A549 (cell line): ENCODE measurements around the gene HTR6. TPM values are rescaled to one million over a fixed set of nuclear protein-coding genes. Genes with fewer than 3 reads are reported as not detected.

Experiments used
- ATAC-seq, 2 experiments: fragments of 200-7000 bp in 1 of 2; fragments of >200 bp in 1 of 2; cut with Nextera tagmentation in 1 of 2; cut with Tn5 transposase in 1 of 2; 3 replicates each; pipeline versions ENCODE4 v1.8.0 to v1.9.1; 2018 to 2020; ENCODE audit warnings: mild to moderate bottlenecking in 1 of 2, moderate library complexity in 1 of 2
- CTCF ChIA-PET: fragments of 300-600 bp; sonication (Branson Sonifier 250); formaldehyde crosslinking; extraction: SDS; loops from one replicate; lab custom pipeline; 2021; ENCODE audit warnings: antibody characterized with exemption, inconsistent platforms; lab: Yijun Ruan, JAX
- POLR2A ChIA-PET: fragments of 350-600 bp; formaldehyde crosslinking; extraction: SDS; loops from one replicate; lab custom pipeline; 2021; ENCODE audit warnings: antibody characterized with exemption, inconsistent platforms; lab: Yijun Ruan, JAX
- DNase-seq, 2 experiments: peaks; one replicate each; pipeline versions ENCODE4 v3.0.0 to v3.0.0-alpha.2; 2011 to 2016; ENCODE audit warnings: low read depth in 1 of 2, low spot score in 1 of 2
- FAIRE-seq: peaks from 2 replicates; lab custom pipeline; 2011; peaks lifted over from hg19 to GRCh38; lab: Jason Lieb, UNC
- H3K27ac ChIP-seq, 2 experiments: fragments of >200 bp; sonication (Bioruptor Twin); formaldehyde crosslinking; 3 replicates each; pipeline ENCODE4 v1.5.1; 2016 to 2017
- H3K4me1 ChIP-seq: fragments of >200 bp; sonication (Bioruptor Twin); formaldehyde crosslinking; 3 replicates; pipeline ENCODE4 v1.6.1; 2016
- H3K4me2 ChIP-seq: fragments of >200 bp; sonication (Bioruptor Twin); formaldehyde crosslinking; 3 replicates; pipeline ENCODE4 v1.6.1; 2016
- H3K4me3 ChIP-seq: fragments of >200 bp; sonication (Bioruptor Twin); formaldehyde crosslinking; 3 replicates; pipeline ENCODE4 v1.5.1; 2016
- H3K9me3 ChIP-seq: fragments of >200 bp; sonication (Bioruptor Twin); formaldehyde crosslinking; 3 replicates; pipeline ENCODE4 v1.6.1; 2016
- CBX2 ChIP-seq: fragments of 200-600 bp; sonication (generic); IDR thresholded peaks from 2 replicates; pipeline ENCODE4 v1.6.1; 2016; ENCODE audit warnings: low read depth, mild to moderate bottlenecking, borderline replicate concordance
- CHD4 ChIP-seq: fragments of 200-600 bp; sonication (generic); IDR thresholded peaks from 2 replicates; pipeline ENCODE4 v1.6.1; 2016; ENCODE audit warnings: antibody characterized with exemption, mild to moderate bottlenecking, borderline replicate concordance
- CTCF ChIP-seq: fragments of >200 bp; sonication (Bioruptor Twin); formaldehyde crosslinking; IDR thresholded peaks from 3 replicates; pipeline ENCODE4 v1.5.1; 2016
- E2F6 ChIP-seq: IDR thresholded peaks from 2 replicates; pipeline ENCODE4 v1.6.1; 2012; ENCODE audit warnings: low read depth, borderline replicate concordance
- ESRRA ChIP-seq: fragments of 150-350 bp; IDR thresholded peaks from 2 replicates; pipeline ENCODE4 v1.6.1; 2014; ENCODE audit warnings: mild to moderate bottlenecking, low read length, borderline replicate concordance
- FOXS1 ChIP-seq: fragments of 250-450 bp; sonication (Bioruptor Pico); IDR thresholded peaks from 2 replicates; pipeline ENCODE4 v1.5.0; 2020; ENCODE audit warnings: mild to moderate bottlenecking, moderate library complexity
- HES2 ChIP-seq: fragments of >200 bp; sonication (Bioruptor Twin); formaldehyde crosslinking; IDR thresholded peaks from 2 replicates; pipeline ENCODE4 v1.6.1; 2016
- HEYL ChIP-seq: fragments of 250-450 bp; sonication (Bioruptor Pico); IDR thresholded peaks from 2 replicates; pipeline ENCODE4 v1.8.0; 2021; ENCODE audit warnings: mild to moderate bottlenecking, moderate library complexity
- HOXA7 ChIP-seq: fragments of 250-450 bp; sonication (Bioruptor Pico); IDR thresholded peaks from 2 replicates; pipeline ENCODE4 v1.5.0; 2020; ENCODE audit warnings: mild to moderate bottlenecking, moderate library complexity
- HOXB13 ChIP-seq: fragments of 250-450 bp; sonication (Bioruptor Pico); IDR thresholded peaks from 2 replicates; pipeline ENCODE4 v1.5.0; 2020; ENCODE audit warnings: low read depth, mild to moderate bottlenecking, moderate library complexity
- JUN ChIP-seq, 2 experiments: fragments of >200 bp; sonication (Bioruptor Twin); formaldehyde crosslinking; IDR thresholded peaks; 2 replicates in 1 of 2; 3 replicates in 1 of 2; pipeline ENCODE4 v1.6.1; 2016 to 2017
- JUNB ChIP-seq: fragments of >200 bp; sonication (Bioruptor Twin); formaldehyde crosslinking; IDR thresholded peaks from 2 replicates; pipeline ENCODE4 v1.6.1; 2016
- MAFK ChIP-seq: fragments of 450-650 bp; IDR thresholded peaks from 2 replicates; pipeline ENCODE4 v1.6.1; 2014; ENCODE audit not compliant: partially characterized antibody
- NPAS2 ChIP-seq: fragments of 250-450 bp; sonication (Bioruptor Pico); IDR thresholded peaks from 2 replicates; pipeline ENCODE4 v1.8.0; 2022; ENCODE audit warnings: mild to moderate bottlenecking, moderate library complexity, borderline replicate concordance
- NR3C1 ChIP-seq: fragments of >200 bp; sonication (Bioruptor Twin); formaldehyde crosslinking; IDR thresholded peaks from 3 replicates; pipeline ENCODE4 v1.6.1; 2017
- RAD21 ChIP-seq, 2 experiments: fragments of >200 bp in 1 of 2; sonication (Bioruptor Twin) in 1 of 2; formaldehyde crosslinking in 1 of 2; IDR thresholded peaks in 1 of 2; conservative IDR thresholded peaks in 1 of 2; 2 replicates in 1 of 2; 3 replicates in 1 of 2; pipeline ENCODE4 v1.6.1; 2012 to 2018; ENCODE audit warnings: inconsistent platforms in 1 of 2
- RARB ChIP-seq: fragments of 250-450 bp; sonication (Bioruptor Pico); IDR thresholded peaks from 2 replicates; pipeline ENCODE4 v1.8.0; 2021; ENCODE audit warnings: mild to moderate bottlenecking, moderate library complexity
- RCOR1 ChIP-seq: fragments of 150-350 bp; IDR thresholded peaks from 2 replicates; pipeline ENCODE4 v1.6.1; 2014; ENCODE audit warnings: antibody characterized with exemption, low read length, low read depth
- REST ChIP-seq: fragments of 200-600 bp; sonication (generic); IDR thresholded peaks from 2 replicates; pipeline ENCODE4 v1.6.1; 2016; ENCODE audit warnings: antibody characterized with exemption, mild to moderate bottlenecking, moderate library complexity
- RNF2 ChIP-seq: fragments of 200-600 bp; sonication (generic); IDR thresholded peaks from 2 replicates; pipeline ENCODE4 v1.6.1; 2016; ENCODE audit warnings: low read depth, mild to moderate bottlenecking, antibody characterized with exemption, moderate library complexity, borderline replicate concordance
- SMC3 ChIP-seq: fragments of >200 bp; sonication (Bioruptor Twin); formaldehyde crosslinking; IDR thresholded peaks from 3 replicates; pipeline ENCODE4 v1.6.1; 2018; ENCODE audit warnings: inconsistent platforms
- TP53 ChIP-seq: fragments of 250-450 bp; sonication (Bioruptor Pico); IDR thresholded peaks from 2 replicates; pipeline ENCODE4 v1.5.0; 2021; ENCODE audit warnings: mild to moderate bottlenecking, moderate library complexity
- ZNF302 ChIP-seq: fragments of 250-450 bp; sonication (Bioruptor Pico); IDR thresholded peaks from 2 replicates; pipeline ENCODE4 v1.9.0; 2021; ENCODE audit warnings: inconsistent platforms, mild to moderate bottlenecking, moderate library complexity
- WGBS: methylation state at CpG from one replicate; pipeline ENCODE4 v1.1.6; 2017; ENCODE audit errors: missing lambda C conversion rate; 5-methylcytosine and 5-hydroxymethylcytosine counted together
- polyA plus RNA-seq, 4 experiments: library from polyadenylated mRNA; depleted of rRNA in 3 of 4; stranded (reverse); fragments of >200 nt; fragmentation: RNase III in 1 of 4; extraction: RNeasy Plus Mini Kit Qiagen cat#74134 plus additional on column Dnase treatment in 1 of 4; gene quantifications; 2 replicates in 3 of 4; 3 replicates in 1 of 4; pipeline ENCODE4 v1.2.3, GENCODE V29; 2011 to 2017
- TF ChIP-seq, protein P1 (sequence below): fragments of 250-450 bp; sonication (Bioruptor Pico); IDR thresholded peaks from 2 replicates; pipeline ENCODE4 v1.5.0; 2020; ENCODE audit warnings: low read depth, mild to moderate bottlenecking, moderate library complexity

The HTR6 gene
- polyA plus RNA-seq, 2 of the 4 experiments (the other 2 are of a cell fraction) = 0.21 TPM; not detected in 1

- FAIRE-seq (no peak), DNase-seq (no peak), ATAC-seq (no peak)
- POLR2A ChIA-PET = no interaction called here
- CTCF ChIA-PET = interaction anchor here (0.6 to 2.8 kb wide), 2 partner anchors 11 to 33 kb away, joined by 3 to 8 read pairs; no protein-coding TSS in a partner anchor
- 43% methylated on average over 4 of the region's 4 CpGs for WGBS
- H3K4me1 ChIP-seq = no peaks in the 10 kb centered on the region
- H3K4me3 ChIP-seq = no peak overlapping the region
- no peak overlapping the region for H3K4me2 ChIP-seq
- TF ChIP-seq, protein P1, sequence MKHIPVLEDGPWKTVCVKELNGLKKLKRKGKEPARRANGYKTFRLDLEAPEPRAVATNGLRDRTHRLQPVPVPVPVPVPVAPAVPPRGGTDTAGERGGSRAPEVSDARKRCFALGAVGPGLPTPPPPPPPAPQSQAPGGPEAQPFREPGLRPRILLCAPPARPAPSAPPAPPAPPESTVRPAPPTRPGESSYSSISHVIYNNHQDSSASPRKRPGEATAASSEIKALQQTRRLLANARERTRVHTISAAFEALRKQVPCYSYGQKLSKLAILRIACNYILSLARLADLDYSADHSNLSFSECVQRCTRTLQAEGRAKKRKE (CRISPR knock-in tag) = no peak
- no peak for TF ChIP-seq HES2
- TF ChIP-seq HOXB13 (CRISPR knock-in tag) = no peak
- TF ChIP-seq NR3C1 = no peak
- TF ChIP-seq RAD21 (conservative IDR thresholded peaks at IDR 0.05 in 1 of 2, IDR thresholded peaks at IDR 0.05 in 1 of 2) = no peak
- TF ChIP-seq RCOR1 = no peak
- H3K9me3 ChIP-seq = no peaks in the 10 kb centered on the region
- no peak overlapping the region for H3K27ac ChIP-seq
These were observed 6.1 kb downstream of the HTR6 start for GRCh38 chr1:19670787-19671186.

GRCh38 chr1:19672237-19672636 lies 7.6 kb downstream of the HTR6 start:
- CTCF ChIA-PET = interaction anchor here (1.2 to 2.8 kb wide), 4 partner anchors 10 to 32 kb away, joined by 5 to 8 read pairs (median 6); no protein-coding TSS in a partner anchor
- H3K9me3 ChIP-seq = no peaks in the 10 kb centered on the region
- DNase-seq (no peak), FAIRE-seq (no peak), ATAC-seq (no peak)
- no peaks in the 10 kb centered on the region for H3K4me1 ChIP-seq
- no peak overlapping the region for H3K4me3 ChIP-seq
- H3K4me2 ChIP-seq = no peak overlapping the region
- POLR2A ChIA-PET = no interaction called here
- TF ChIP-seq NPAS2 (no peak), RARB (CRISPR knock-in tag) (no peak), E2F6 (no peak), CBX2 (no peak), FOXS1 (no peak), SMC3 (no peak), CHD4 (no peak), ESRRA (no peak), RNF2 (no peak), HOXA7 (CRISPR knock-in tag) (no peak), TP53 (no peak), JUNB (no peak), CTCF (no peak), HEYL (CRISPR knock-in tag) (no peak), REST (no peak), MAFK (no peak), ZNF302 (no peak), JUN (IDR thresholded peaks at IDR 0.05) (no peak)
- H3K27ac ChIP-seq = no peak overlapping the region
- 43% methylated on average over 5 of the region's 6 CpGs for WGBS
